ENCODE data around the gene CLMN. TPM values are rescaled to one million over a fixed set of nuclear protein-coding genes. Genes with fewer than 3 reads are reported as not detected.

Gene CLMN
- total RNA-seq, 1 donor from 2014 or later = 6.3 TPM

DNA sequence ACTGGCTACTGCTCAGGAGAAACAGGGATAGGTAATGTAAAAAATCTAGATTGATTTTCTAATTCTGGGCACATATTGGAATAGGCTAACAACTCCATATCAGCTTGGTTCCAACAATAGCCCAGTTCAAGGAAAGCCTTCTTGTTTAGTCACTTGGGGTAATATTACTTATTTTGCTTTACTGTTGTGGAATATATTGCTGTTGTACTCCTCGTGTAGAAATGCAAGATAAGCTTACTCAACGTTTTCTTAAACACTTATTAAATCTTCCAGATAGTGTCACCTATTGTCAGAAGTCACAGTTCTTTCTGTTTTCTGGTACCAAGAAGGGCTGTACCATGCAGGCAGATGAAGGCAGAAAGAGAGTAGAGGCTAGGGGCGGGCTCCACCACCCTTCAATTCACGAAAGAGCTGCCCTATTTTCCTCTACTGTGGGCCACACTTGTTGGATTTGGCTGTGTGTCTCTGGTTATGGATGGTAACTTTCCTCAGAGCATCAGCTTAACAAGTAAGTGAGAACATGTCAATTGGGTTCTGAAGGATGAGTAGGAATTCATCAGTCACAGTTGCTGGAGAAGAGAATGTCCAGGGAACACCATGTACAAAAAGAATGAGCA, 38.0 kb downstream of the CLMN start:
- no peaks in the 10 kb centered on the region for H3K4me1 ChIP-seq
- TF ChIP-seq EZH2 (IDR thresholded peaks at IDR 0.05) (no peak), EZH2phosphoT487 (IDR thresholded peaks at IDR 0.05) (no peak)
- TF ChIP-seq, protein P1, sequence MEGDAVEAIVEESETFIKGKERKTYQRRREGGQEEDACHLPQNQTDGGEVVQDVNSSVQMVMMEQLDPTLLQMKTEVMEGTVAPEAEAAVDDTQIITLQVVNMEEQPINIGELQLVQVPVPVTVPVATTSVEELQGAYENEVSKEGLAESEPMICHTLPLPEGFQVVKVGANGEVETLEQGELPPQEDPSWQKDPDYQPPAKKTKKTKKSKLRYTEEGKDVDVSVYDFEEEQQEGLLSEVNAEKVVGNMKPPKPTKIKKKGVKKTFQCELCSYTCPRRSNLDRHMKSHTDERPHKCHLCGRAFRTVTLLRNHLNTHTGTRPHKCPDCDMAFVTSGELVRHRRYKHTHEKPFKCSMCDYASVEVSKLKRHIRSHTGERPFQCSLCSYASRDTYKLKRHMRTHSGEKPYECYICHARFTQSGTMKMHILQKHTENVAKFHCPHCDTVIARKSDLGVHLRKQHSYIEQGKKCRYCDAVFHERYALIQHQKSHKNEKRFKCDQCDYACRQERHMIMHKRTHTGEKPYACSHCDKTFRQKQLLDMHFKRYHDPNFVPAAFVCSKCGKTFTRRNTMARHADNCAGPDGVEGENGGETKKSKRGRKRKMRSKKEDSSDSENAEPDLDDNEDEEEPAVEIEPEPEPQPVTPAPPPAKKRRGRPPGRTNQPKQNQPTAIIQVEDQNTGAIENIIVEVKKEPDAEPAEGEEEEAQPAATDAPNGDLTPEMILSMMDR (IDR thresholded peaks at IDR 0.05) = no peak
- no peaks in the 10 kb centered on the region for H3K79me2 ChIP-seq (ENCODE audit: low read depth)
- no peaks in the 10 kb centered on the region for H3K27me3 ChIP-seq
- no peak overlapping the region for H3K9ac ChIP-seq
- Mint-ChIP-seq H3K36me3 (no peaks in the 10 kb centered on the region), H3K27me3 (ENCODE audit: insufficient read depth, low read depth) (peaks cover 5% of the 10 kb centered on the region), H3K9me3 (peaks cover 10% of the 10 kb centered on the region), H3K27ac (no peak overlapping the region), H3K4me1 (peaks cover 16% of the 10 kb centered on the region), H3K4me3 (no peak overlapping the region)
- H3K36me3 ChIP-seq = no peaks in the 10 kb centered on the region
- no peaks in the 10 kb centered on the region for H4K20me1 ChIP-seq (ENCODE audit: low read depth)
- no peak for DNase-seq (ENCODE audit: low spot score)
- no peak overlapping the region for H3K4me3 ChIP-seq
- no peak overlapping the region for H3K4me2 ChIP-seq
- H3K27ac ChIP-seq = no peak overlapping the region
- no peak overlapping the region for H2AFZ ChIP-seq (replicated peaks)
- H3F3A ChIP-seq (ENCODE audit: low read depth) = no peaks in the 10 kb centered on the region
- H3K9me3 ChIP-seq (ENCODE audit: low read depth) = peaks cover 4% of the 10 kb centered on the region

DNA sequence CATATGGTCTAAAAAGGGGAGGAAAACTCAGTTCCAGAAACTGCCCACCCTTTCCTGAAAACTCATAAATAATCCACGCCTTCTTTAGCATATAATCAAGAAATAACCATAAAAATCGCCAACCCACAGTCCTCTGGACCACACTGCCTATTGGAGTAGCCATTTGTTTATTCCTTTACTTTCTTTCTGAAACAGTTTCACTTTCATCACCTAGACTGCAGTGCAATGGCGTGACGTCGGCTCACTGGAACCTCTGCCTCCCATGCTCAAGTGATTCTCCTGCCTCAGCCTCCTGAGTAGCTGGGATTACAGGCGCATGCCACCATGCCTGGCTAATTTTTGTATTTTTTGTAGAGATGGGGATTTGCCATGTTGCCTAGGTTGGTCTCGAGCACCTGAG, 44.2 kb downstream of the CLMN start:
- no peak overlapping the region for H3K4me3 ChIP-seq
- H3K4me1 Mint-ChIP-seq = peaks cover 2% of the 10 kb centered on the region
- H3K9ac ChIP-seq = no peak overlapping the region
- H3K27ac ChIP-seq = no peak overlapping the region
- H3K9me3 Mint-ChIP-seq = peaks cover 11% of the 10 kb centered on the region
- H3K36me3 ChIP-seq = no peaks in the 10 kb centered on the region
- DNase-seq (ENCODE audit: low spot score) = no peak
- no peaks in the 10 kb centered on the region for H3K36me3 Mint-ChIP-seq
- no peak overlapping the region for H3K4me2 ChIP-seq
- no peaks in the 10 kb centered on the region for H3K27me3 Mint-ChIP-seq (ENCODE audit: insufficient read depth, low read depth)
- no peaks in the 10 kb centered on the region for H3K79me2 ChIP-seq (ENCODE audit: low read depth)
- H3K27ac Mint-ChIP-seq = no peak overlapping the region
- TF ChIP-seq EZH2 (IDR thresholded peaks at IDR 0.05) (no peak), EZH2phosphoT487 (IDR thresholded peaks at IDR 0.05) (no peak)
- TF ChIP-seq, protein P1 (IDR thresholded peaks at IDR 0.05) = no peak
- no peaks in the 10 kb centered on the region for H3K4me1 ChIP-seq
- no peaks in the 10 kb centered on the region for H3F3A ChIP-seq (ENCODE audit: low read depth)
- H4K20me1 ChIP-seq (ENCODE audit: low read depth) = no peaks in the 10 kb centered on the region
- peaks cover 4% of the 10 kb centered on the region for H3K9me3 ChIP-seq (ENCODE audit: low read depth)
- no peaks in the 10 kb centered on the region for H3K27me3 ChIP-seq
- no peak overlapping the region for H2AFZ ChIP-seq (replicated peaks)
- no peak overlapping the region for H3K4me3 Mint-ChIP-seq

DNA sequence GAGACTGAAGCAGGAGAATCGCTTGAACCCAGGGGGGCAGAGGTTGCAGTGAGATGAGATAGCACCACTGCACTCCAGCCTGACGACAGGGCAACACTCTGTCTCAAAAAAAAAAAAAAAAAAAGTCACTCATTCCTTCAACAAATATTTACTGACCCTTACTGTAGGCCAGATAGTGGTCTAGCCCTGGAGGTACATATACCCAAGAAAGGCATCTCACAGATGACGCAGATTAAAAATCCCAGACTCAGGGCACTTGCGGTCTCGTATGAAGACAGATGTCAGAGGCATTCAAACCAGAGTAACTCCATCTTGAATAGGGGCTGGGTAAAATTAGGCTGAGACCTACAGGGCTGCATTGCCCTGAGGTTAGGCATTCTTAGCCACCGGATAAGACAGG, 44.8 kb downstream of the CLMN start:
- H3K27ac ChIP-seq = no peak overlapping the region
- TF ChIP-seq, protein P1 (IDR thresholded peaks at IDR 0.05) = no peak
- no peak for TF ChIP-seq EZH2 (IDR thresholded peaks at IDR 0.05)
- no peak for TF ChIP-seq EZH2phosphoT487 (IDR thresholded peaks at IDR 0.05)
- Mint-ChIP-seq H3K36me3 (no peaks in the 10 kb centered on the region), H3K4me3 (no peak overlapping the region), H3K9me3 (peaks cover 11% of the 10 kb centered on the region), H3K4me1 (peaks cover 2% of the 10 kb centered on the region), H3K27me3 (ENCODE audit: insufficient read depth, low read depth) (no peaks in the 10 kb centered on the region), H3K27ac (no peak overlapping the region)
- no peak overlapping the region for H3K4me2 ChIP-seq
- H2AFZ ChIP-seq (replicated peaks) = no peak overlapping the region
- no peaks in the 10 kb centered on the region for H3K27me3 ChIP-seq
- H3K79me2 ChIP-seq (ENCODE audit: low read depth) = no peaks in the 10 kb centered on the region
- no peak overlapping the region for H3K9ac ChIP-seq
- H3F3A ChIP-seq (ENCODE audit: low read depth) = no peaks in the 10 kb centered on the region
- no peaks in the 10 kb centered on the region for H3K4me1 ChIP-seq
- H3K36me3 ChIP-seq = no peaks in the 10 kb centered on the region
- H3K9me3 ChIP-seq (ENCODE audit: low read depth) = peaks cover 4% of the 10 kb centered on the region
- no peak for DNase-seq (ENCODE audit: low spot score)
- no peaks in the 10 kb centered on the region for H4K20me1 ChIP-seq (ENCODE audit: low read depth)
- no peak overlapping the region for H3K4me3 ChIP-seq

Measured in neural progenitor cell (in vitro differentiated cells).